WTC11 (cell line): ENCODE measurements around the gene SPATA6. TPM values are rescaled to one million over a fixed set of nuclear protein-coding genes. Genes with fewer than 3 reads are reported as not detected.

ENCODE experiments used
- ATAC-seq: fragments of 200-7000 bp; cut with Tn5 transposase; 2 replicates; pipeline ENCODE4 v1.10.0; 2021; ENCODE audit warnings: mild to moderate bottlenecking, moderate library complexity
- CTCF ChIA-PET: fragments of 300-600 bp; sonication (Branson Sonifier 250); formaldehyde crosslinking; loops from one replicate; lab custom pipeline; 2021; ENCODE audit warnings: antibody characterized with exemption; lab: Charles Lee
- POLR2A ChIA-PET: fragments of 350-600 bp; sonication (Branson Sonifier 250); formaldehyde crosslinking; loops from one replicate; lab custom pipeline; 2021; ENCODE audit warnings: antibody characterized with exemption; lab: Charles Lee
- DNase-seq: peaks from one replicate; pipeline ENCODE4 v3.0.0; 2021; ENCODE audit warnings: low spot score
- H3K27ac Mint-ChIP-seq: 2 replicates; pipeline ENCODE4 v1.8.0; 2021; ENCODE audit warnings: mixed read lengths
- H3K27me3 Mint-ChIP-seq: 2 replicates; pipeline ENCODE4 v1.8.0; 2021; ENCODE audit warnings: low read depth, mild to moderate bottlenecking, moderate library complexity, mixed read lengths
- H3K36me3 Mint-ChIP-seq: 2 replicates; pipeline ENCODE4 v1.8.0; 2021; ENCODE audit warnings: mixed read lengths
- H3K4me1 Mint-ChIP-seq: 2 replicates; pipeline ENCODE4 v1.8.0; 2022; ENCODE audit warnings: mixed read lengths
- H3K4me3 Mint-ChIP-seq: 2 replicates; pipeline ENCODE4 v1.8.0; 2021; ENCODE audit warnings: mild to moderate bottlenecking, moderate library complexity, mixed read lengths
- H3K9me3 Mint-ChIP-seq: 2 replicates; pipeline ENCODE4 v1.8.0; 2021; ENCODE audit warnings: mixed read lengths
- ATF2 ChIP-seq: sonication (generic); formaldehyde crosslinking; IDR thresholded peaks from 2 replicates; pipeline ENCODE4 v1.8.1; 2022; ENCODE audit warnings: low read depth, missing genetic modification reagents, borderline replicate concordance
- CBFB ChIP-seq: sonication (generic); formaldehyde crosslinking; IDR thresholded peaks from 2 replicates; pipeline ENCODE4 v1.8.1; 2022; ENCODE audit warnings: mild to moderate bottlenecking, low read depth, missing genetic modification reagents
- FOXK1 ChIP-seq: sonication (generic); formaldehyde crosslinking; IDR thresholded peaks from 2 replicates; pipeline ENCODE4 v1.8.0; 2022; ENCODE audit warnings: mild to moderate bottlenecking, moderate library complexity, missing genetic modification reagents
- FOXP1 ChIP-seq: sonication (generic); formaldehyde crosslinking; IDR thresholded peaks from 2 replicates; pipeline ENCODE4 v1.8.0; 2022; ENCODE audit warnings: missing genetic modification reagents, mild to moderate bottlenecking, moderate library complexity, borderline replicate concordance
- GRHL2 ChIP-seq: fragments of 250-450 bp; sonication (Bioruptor Pico); IDR thresholded peaks from 2 replicates; pipeline ENCODE4 v1.8.0; 2022; ENCODE audit warnings: mild to moderate bottlenecking, moderate library complexity; ENCODE audit not compliant: insufficient replicate concordance, severe bottlenecking
- GTF2I ChIP-seq: fragments of 250-450 bp; sonication (Bioruptor Pico); conservative IDR thresholded peaks from 2 replicates; pipeline ENCODE4 v1.4.0; 2021; ENCODE audit warnings: mild to moderate bottlenecking
- JUN ChIP-seq: sonication (generic); formaldehyde crosslinking; IDR thresholded peaks from 2 replicates; pipeline ENCODE4 v1.8.0; 2023; ENCODE audit warnings: mild to moderate bottlenecking, missing genetic modification reagents
- MXD4 ChIP-seq: fragments of 250-450 bp; sonication (Bioruptor Pico); IDR thresholded peaks from 2 replicates; pipeline ENCODE4 v1.8.0; 2021; ENCODE audit warnings: mild to moderate bottlenecking, moderate library complexity, borderline replicate concordance
- NR3C1 ChIP-seq: sonication (generic); formaldehyde crosslinking; conservative IDR thresholded peaks from 2 replicates; pipeline ENCODE4 v1.8.1; 2023; ENCODE audit warnings: low read depth, mild to moderate bottlenecking, missing genetic modification reagents
- RELA ChIP-seq: sonication (generic); formaldehyde crosslinking; IDR thresholded peaks from 2 replicates; pipeline ENCODE4 v1.8.1; 2022; ENCODE audit warnings: missing genetic modification reagents, mild to moderate bottlenecking, borderline replicate concordance
- TEAD1 ChIP-seq: sonication (generic); formaldehyde crosslinking; IDR thresholded peaks from 2 replicates; pipeline ENCODE4 v1.8.0; 2022; ENCODE audit warnings: mild to moderate bottlenecking, missing genetic modification reagents
- ZNF423 ChIP-seq: fragments of 250-450 bp; sonication (Bioruptor Pico); IDR thresholded peaks from 2 replicates; pipeline ENCODE4 v2.1.2; 2022; ENCODE audit warnings: mild to moderate bottlenecking, moderate library complexity
- ZNF532 ChIP-seq: fragments of 250-450 bp; sonication (Bioruptor Pico); IDR thresholded peaks from 2 replicates; pipeline ENCODE4 v1.9.0; 2021; ENCODE audit warnings: mild to moderate bottlenecking, borderline replicate concordance
- total RNA-seq: library from RNA; stranded (reverse); gene quantifications from 3 replicates; pipeline ENCODE4 v1.2.3, GENCODE V29; 2021
- TF ChIP-seq, protein P1 (sequence below): fragments of 250-450 bp; sonication (Bioruptor Pico); IDR thresholded peaks from 2 replicates; pipeline ENCODE4 v1.8.0; 2021; ENCODE audit warnings: mild to moderate bottlenecking
- TF ChIP-seq, protein P2 (sequence below): sonication (generic); formaldehyde crosslinking; conservative IDR thresholded peaks from 2 replicates; pipeline ENCODE4 v1.8.1; 2023; ENCODE audit warnings: mild to moderate bottlenecking, low read depth, missing genetic modification reagents, moderate library complexity
- TF ChIP-seq, protein P3 (sequence below): fragments of 200-600 bp; IDR thresholded peaks from 2 replicates; pipeline ENCODE4 v1.8.0; 2022; ENCODE audit warnings: antibody characterized with exemption
- TF ChIP-seq, protein P4 (sequence below): sonication (generic); formaldehyde crosslinking; IDR thresholded peaks from 2 replicates; pipeline ENCODE4 v1.8.1; 2023; ENCODE audit warnings: mild to moderate bottlenecking, missing genetic modification reagents, borderline replicate concordance

The SPATA6 gene
- total RNA-seq, 1 experiment from 2014 or later, result 17.7 TPM

DNA sequence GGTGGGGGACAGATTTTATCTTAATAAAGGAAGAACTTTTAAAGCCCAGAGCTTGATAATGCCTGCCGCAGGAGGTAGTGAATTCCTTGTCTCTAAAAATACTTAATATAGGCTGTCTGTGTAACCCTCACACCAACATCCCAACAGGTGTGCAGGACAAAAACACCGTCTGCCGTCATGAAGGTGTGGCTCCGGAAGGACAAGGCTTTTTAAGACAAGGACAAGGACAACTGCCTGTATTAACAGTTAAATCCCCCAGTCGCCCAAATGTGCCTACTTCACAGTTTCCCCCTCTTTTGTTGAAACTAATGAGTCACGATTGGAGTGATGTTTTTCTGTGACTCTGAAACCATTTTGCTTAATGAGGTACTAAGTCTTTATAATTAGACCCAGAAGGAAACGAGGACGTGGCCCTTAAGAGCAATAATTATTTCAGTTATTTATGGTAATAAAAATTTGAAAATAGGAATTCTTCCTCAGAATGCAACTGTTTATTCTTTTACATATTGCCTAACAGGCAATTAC lies 27.3 kb upstream of the SPATA6 start:
- no peak for TF ChIP-seq RELA (CRISPR knock-in tag)
- TF ChIP-seq, protein P1, sequence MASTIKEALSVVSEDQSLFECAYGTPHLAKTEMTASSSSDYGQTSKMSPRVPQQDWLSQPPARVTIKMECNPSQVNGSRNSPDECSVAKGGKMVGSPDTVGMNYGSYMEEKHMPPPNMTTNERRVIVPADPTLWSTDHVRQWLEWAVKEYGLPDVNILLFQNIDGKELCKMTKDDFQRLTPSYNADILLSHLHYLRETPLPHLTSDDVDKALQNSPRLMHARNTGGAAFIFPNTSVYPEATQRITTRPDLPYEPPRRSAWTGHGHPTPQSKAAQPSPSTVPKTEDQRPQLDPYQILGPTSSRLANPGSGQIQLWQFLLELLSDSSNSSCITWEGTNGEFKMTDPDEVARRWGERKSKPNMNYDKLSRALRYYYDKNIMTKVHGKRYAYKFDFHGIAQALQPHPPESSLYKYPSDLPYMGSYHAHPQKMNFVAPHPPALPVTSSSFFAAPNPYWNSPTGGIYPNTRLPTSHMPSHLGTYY (CRISPR knock-in tag), result no peak
- TF ChIP-seq ZNF423 (CRISPR knock-in tag), result no peak
- TF ChIP-seq FOXP1, result no peak
- TF ChIP-seq CBFB, result no peak
- TF ChIP-seq, protein P2, sequence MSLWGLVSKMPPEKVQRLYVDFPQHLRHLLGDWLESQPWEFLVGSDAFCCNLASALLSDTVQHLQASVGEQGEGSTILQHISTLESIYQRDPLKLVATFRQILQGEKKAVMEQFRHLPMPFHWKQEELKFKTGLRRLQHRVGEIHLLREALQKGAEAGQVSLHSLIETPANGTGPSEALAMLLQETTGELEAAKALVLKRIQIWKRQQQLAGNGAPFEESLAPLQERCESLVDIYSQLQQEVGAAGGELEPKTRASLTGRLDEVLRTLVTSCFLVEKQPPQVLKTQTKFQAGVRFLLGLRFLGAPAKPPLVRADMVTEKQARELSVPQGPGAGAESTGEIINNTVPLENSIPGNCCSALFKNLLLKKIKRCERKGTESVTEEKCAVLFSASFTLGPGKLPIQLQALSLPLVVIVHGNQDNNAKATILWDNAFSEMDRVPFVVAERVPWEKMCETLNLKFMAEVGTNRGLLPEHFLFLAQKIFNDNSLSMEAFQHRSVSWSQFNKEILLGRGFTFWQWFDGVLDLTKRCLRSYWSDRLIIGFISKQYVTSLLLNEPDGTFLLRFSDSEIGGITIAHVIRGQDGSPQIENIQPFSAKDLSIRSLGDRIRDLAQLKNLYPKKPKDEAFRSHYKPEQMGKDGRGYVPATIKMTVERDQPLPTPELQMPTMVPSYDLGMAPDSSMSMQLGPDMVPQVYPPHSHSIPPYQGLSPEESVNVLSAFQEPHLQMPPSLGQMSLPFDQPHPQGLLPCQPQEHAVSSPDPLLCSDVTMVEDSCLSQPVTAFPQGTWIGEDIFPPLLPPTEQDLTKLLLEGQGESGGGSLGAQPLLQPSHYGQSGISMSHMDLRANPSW (CRISPR knock-in tag), result no peak
- no peak for TF ChIP-seq ATF2 (CRISPR knock-in tag)
- no peak for TF ChIP-seq NR3C1 (CRISPR knock-in tag)
- Mint-ChIP-seq H3K27ac (no peak overlapping the region), H3K9me3 (peaks cover 4% of the 10 kb centered on the region), H3K27me3 (no peaks in the 10 kb centered on the region; the same call in 1 of the 2 replicates), H3K4me1 (peaks cover 48% of the 10 kb centered on the region), H3K36me3 (no peaks in the 10 kb centered on the region), H3K4me3 (no peak overlapping the region)
- CTCF ChIA-PET, result interaction anchor here (0.6 to 4.4 kb wide), 17 partner anchors 8 to 394 kb away, joined by 3 to 74 read pairs (median 5); partner anchors contain the start of gene SPATA6
- ATAC-seq (no peak), DNase-seq (no peak)
- POLR2A ChIA-PET, result interaction anchor here (0.9 kb wide), 1 partner anchor 27 kb away, joined by 3 read pairs; the partner anchor contains the start of gene SPATA6

- H3K9me3 Mint-ChIP-seq, result no peaks in the 10 kb centered on the region
- H3K27ac Mint-ChIP-seq, result no peak overlapping the region
- ChIA-PET CTCF (interaction anchor here (0.6 to 4.4 kb wide), 44 partner anchors 9 to 393 kb away, joined by 3 to 74 read pairs (median 4); partner anchors contain the start of gene SPATA6), POLR2A (no interaction called here)
- H3K4me1 Mint-ChIP-seq, result peaks cover 54% of the 10 kb centered on the region
- H3K4me3 Mint-ChIP-seq, result no peak overlapping the region
- H3K27me3 Mint-ChIP-seq, result no peaks in the 10 kb centered on the region; the same call in 1 of the 2 replicates
- ATAC-seq (peak; percentile 75), DNase-seq (peak; percentile 86)
- H3K36me3 Mint-ChIP-seq, result no peaks in the 10 kb centered on the region
- no peak for TF ChIP-seq GTF2I (CRISPR knock-in tag)
- TF ChIP-seq TEAD1, result no peak; the same call in 1 of the 2 replicates
- no peak for TF ChIP-seq JUN (CRISPR knock-in tag)
- no peak for TF ChIP-seq FOXK1 (CRISPR knock-in tag)
- TF ChIP-seq, protein P3, sequence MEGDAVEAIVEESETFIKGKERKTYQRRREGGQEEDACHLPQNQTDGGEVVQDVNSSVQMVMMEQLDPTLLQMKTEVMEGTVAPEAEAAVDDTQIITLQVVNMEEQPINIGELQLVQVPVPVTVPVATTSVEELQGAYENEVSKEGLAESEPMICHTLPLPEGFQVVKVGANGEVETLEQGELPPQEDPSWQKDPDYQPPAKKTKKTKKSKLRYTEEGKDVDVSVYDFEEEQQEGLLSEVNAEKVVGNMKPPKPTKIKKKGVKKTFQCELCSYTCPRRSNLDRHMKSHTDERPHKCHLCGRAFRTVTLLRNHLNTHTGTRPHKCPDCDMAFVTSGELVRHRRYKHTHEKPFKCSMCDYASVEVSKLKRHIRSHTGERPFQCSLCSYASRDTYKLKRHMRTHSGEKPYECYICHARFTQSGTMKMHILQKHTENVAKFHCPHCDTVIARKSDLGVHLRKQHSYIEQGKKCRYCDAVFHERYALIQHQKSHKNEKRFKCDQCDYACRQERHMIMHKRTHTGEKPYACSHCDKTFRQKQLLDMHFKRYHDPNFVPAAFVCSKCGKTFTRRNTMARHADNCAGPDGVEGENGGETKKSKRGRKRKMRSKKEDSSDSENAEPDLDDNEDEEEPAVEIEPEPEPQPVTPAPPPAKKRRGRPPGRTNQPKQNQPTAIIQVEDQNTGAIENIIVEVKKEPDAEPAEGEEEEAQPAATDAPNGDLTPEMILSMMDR, result peak; percentile 92
- no peak for TF ChIP-seq GRHL2 (CRISPR knock-in tag)
- no peak for TF ChIP-seq MXD4 (CRISPR knock-in tag)
- TF ChIP-seq, protein P4, sequence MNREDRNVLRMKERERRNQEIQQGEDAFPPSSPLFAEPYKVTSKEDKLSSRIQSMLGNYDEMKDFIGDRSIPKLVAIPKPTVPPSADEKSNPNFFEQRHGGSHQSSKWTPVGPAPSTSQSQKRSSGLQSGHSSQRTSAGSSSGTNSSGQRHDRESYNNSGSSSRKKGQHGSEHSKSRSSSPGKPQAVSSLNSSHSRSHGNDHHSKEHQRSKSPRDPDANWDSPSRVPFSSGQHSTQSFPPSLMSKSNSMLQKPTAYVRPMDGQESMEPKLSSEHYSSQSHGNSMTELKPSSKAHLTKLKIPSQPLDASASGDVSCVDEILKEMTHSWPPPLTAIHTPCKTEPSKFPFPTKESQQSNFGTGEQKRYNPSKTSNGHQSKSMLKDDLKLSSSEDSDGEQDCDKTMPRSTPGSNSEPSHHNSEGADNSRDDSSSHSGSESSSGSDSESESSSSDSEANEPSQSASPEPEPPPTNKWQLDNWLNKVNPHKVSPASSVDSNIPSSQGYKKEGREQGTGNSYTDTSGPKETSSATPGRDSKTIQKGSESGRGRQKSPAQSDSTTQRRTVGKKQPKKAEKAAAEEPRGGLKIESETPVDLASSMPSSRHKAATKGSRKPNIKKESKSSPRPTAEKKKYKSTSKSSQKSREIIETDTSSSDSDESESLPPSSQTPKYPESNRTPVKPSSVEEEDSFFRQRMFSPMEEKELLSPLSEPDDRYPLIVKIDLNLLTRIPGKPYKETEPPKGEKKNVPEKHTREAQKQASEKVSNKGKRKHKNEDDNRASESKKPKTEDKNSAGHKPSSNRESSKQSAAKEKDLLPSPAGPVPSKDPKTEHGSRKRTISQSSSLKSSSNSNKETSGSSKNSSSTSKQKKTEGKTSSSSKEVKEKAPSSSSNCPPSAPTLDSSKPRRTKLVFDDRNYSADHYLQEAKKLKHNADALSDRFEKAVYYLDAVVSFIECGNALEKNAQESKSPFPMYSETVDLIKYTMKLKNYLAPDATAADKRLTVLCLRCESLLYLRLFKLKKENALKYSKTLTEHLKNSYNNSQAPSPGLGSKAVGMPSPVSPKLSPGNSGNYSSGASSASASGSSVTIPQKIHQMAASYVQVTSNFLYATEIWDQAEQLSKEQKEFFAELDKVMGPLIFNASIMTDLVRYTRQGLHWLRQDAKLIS, result no peak
- no peak for TF ChIP-seq ZNF532 (CRISPR knock-in tag)
Observed at GRCh38 chr1:48498096-48498791, 26.2 kb upstream of the SPATA6 start.
